ENCODE data around the gene SAPCD2.

The SAPCD2 gene

DNA sequence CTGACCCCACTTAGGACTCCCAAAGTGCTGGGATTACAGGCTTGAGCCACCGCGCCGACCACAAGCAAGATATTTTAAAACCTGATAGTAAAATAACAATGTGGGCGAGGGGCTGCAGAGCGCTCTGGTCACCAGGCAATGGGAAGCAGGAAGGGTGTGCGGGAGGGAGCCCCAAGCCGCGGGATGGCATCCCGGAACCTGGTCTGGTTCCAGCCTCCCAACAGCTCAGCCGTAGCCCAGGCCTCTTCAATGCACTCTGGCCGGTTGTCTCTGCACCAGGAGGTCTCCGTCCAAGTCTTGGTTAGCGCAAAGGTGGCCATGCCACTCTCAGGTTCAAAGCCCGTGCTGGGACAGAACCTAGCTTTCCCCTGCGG, 6.3 kb upstream of the SAPCD2 start:
- peak overlapping the region; percentile 63 for H3K4me3 ChIP-seq (ENCODE audit: low read length)
- no peaks in the 10 kb centered on the region for H3K27me3 ChIP-seq (ENCODE audit: control insufficient read depth, insufficient read depth, low read length)
- H3K4me2 ChIP-seq (ENCODE audit: low read length): peak overlapping the region; percentile 77
- H3K4me1 ChIP-seq (ENCODE audit: control insufficient read depth, insufficient read depth, low read length): peaks cover 11% of the 10 kb centered on the region
- peaks cover 25% of the 10 kb centered on the region for H3K36me3 ChIP-seq (ENCODE audit: insufficient read depth, low read length)
- H3K9me3 ChIP-seq (replicated peaks; ENCODE audit: low read length): no peaks in the 10 kb centered on the region
- peak overlapping the region; percentile 71 for H3K9ac ChIP-seq (ENCODE audit: low read depth, low read length)

- Histone ChIP-seq H3K4me3 (ENCODE audit: low read length) (no peak overlapping the region), H3K4me2 (ENCODE audit: low read length) (no peak overlapping the region), H3K9me3 (replicated peaks; ENCODE audit: low read length) (no peaks in the 10 kb centered on the region), H3K27me3 (ENCODE audit: control insufficient read depth, insufficient read depth, low read length) (no peaks in the 10 kb centered on the region), H3K9ac (ENCODE audit: low read depth, low read length) (no peak overlapping the region), H3K4me1 (ENCODE audit: control insufficient read depth, insufficient read depth, low read length) (peaks cover 19% of the 10 kb centered on the region), H3K36me3 (ENCODE audit: insufficient read depth, low read length) (peaks cover 17% of the 10 kb centered on the region)
Measured at GRCh38 chr9:137075275-137075775, 5.0 kb upstream of the SAPCD2 start.

- no peaks in the 10 kb centered on the region for H3K27me3 ChIP-seq (ENCODE audit: control insufficient read depth, insufficient read depth, low read length)
- no peak overlapping the region for H3K4me2 ChIP-seq (ENCODE audit: low read length)
- H3K36me3 ChIP-seq (ENCODE audit: insufficient read depth, low read length): peaks cover 11% of the 10 kb centered on the region
- no peak overlapping the region for H3K4me3 ChIP-seq (ENCODE audit: low read length)
- no peak overlapping the region for H3K9ac ChIP-seq (ENCODE audit: low read depth, low read length)
- peaks cover 19% of the 10 kb centered on the region for H3K4me1 ChIP-seq (ENCODE audit: control insufficient read depth, insufficient read depth, low read length)
- H3K9me3 ChIP-seq (replicated peaks; ENCODE audit: low read length): no peaks in the 10 kb centered on the region
Measured at GRCh38 chr9:137074657-137075274, 4.4 kb upstream of the SAPCD2 start.

GRCh38 chr9:137073992-137074399, 3.6 kb upstream of the SAPCD2 start:
- no peak overlapping the region for H3K4me2 ChIP-seq (ENCODE audit: low read length)
- H3K4me3 ChIP-seq (ENCODE audit: low read length): no peak overlapping the region
- peaks cover 26% of the 10 kb centered on the region for H3K4me1 ChIP-seq (ENCODE audit: control insufficient read depth, insufficient read depth, low read length)
- peaks cover 4% of the 10 kb centered on the region for H3K36me3 ChIP-seq (ENCODE audit: insufficient read depth, low read length)
- H3K9me3 ChIP-seq (replicated peaks; ENCODE audit: low read length): no peaks in the 10 kb centered on the region
- H3K27me3 ChIP-seq (ENCODE audit: control insufficient read depth, insufficient read depth, low read length): no peaks in the 10 kb centered on the region
- H3K9ac ChIP-seq (ENCODE audit: low read depth, low read length): no peak overlapping the region

DNA sequence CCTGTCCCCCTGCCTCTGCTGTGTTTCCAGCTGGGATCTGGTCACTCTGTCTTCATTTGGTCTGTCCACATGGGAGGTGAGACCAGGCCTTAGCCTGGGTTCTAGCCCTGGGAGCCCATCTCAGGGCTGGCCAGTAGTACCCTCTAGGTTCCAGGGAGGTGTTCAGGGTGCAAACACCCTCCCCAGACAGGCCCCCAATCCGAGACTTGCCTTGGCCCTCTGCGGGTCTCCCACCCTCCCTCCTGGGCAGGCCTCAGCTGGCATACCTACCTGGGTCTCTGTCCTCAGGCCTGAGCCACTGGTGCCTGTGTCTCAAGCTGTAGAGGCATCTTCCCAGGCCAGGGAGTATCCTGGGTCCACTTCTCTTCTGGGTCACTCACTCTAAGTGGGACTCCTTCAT, 925 bp upstream of the SAPCD2 start:
- Histone ChIP-seq H3K4me1 (ENCODE audit: control insufficient read depth, insufficient read depth, low read length) (peaks cover 15% of the 10 kb centered on the region), H3K4me3 (ENCODE audit: low read length) (peak overlapping the region; percentile 76), H3K9me3 (replicated peaks; ENCODE audit: low read length) (no peaks in the 10 kb centered on the region), H3K4me2 (ENCODE audit: low read length) (peak overlapping the region; percentile 91), H3K36me3 (ENCODE audit: insufficient read depth, low read length) (no peaks in the 10 kb centered on the region), H3K9ac (ENCODE audit: low read depth, low read length) (peak overlapping the region; percentile 71), H3K27me3 (ENCODE audit: control insufficient read depth, insufficient read depth, low read length) (no peaks in the 10 kb centered on the region)

DNA sequence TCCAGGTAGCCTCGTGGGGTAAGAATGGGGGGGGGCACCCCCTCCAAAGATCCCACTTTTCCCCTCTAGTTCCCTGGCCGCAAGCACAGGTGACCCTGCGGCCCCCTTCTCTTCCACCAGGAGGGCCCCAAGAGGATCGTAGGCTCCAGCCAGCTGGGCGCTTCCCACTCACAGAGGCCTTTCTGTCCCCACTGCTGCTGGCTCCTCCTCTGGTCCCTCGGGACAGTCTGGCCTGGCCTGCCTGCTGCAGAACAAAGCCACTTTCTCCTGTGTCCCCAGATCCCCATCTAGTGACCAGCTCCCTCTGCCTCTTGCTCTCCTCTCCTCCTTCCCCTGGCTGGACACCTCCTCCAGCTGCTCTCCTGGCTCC, 534 bp upstream of the SAPCD2 start:
- Histone ChIP-seq H3K9ac (ENCODE audit: low read depth, low read length) (peak overlapping the region; percentile 71), H3K27me3 (ENCODE audit: control insufficient read depth, insufficient read depth, low read length) (no peaks in the 10 kb centered on the region), H3K4me3 (ENCODE audit: low read length) (peak overlapping the region; percentile 76), H3K9me3 (replicated peaks; ENCODE audit: low read length) (no peaks in the 10 kb centered on the region), H3K36me3 (ENCODE audit: insufficient read depth, low read length) (no peaks in the 10 kb centered on the region), H3K4me1 (ENCODE audit: control insufficient read depth, insufficient read depth, low read length) (peaks cover 15% of the 10 kb centered on the region), H3K4me2 (ENCODE audit: low read length) (peak overlapping the region; percentile 91)

DNA sequence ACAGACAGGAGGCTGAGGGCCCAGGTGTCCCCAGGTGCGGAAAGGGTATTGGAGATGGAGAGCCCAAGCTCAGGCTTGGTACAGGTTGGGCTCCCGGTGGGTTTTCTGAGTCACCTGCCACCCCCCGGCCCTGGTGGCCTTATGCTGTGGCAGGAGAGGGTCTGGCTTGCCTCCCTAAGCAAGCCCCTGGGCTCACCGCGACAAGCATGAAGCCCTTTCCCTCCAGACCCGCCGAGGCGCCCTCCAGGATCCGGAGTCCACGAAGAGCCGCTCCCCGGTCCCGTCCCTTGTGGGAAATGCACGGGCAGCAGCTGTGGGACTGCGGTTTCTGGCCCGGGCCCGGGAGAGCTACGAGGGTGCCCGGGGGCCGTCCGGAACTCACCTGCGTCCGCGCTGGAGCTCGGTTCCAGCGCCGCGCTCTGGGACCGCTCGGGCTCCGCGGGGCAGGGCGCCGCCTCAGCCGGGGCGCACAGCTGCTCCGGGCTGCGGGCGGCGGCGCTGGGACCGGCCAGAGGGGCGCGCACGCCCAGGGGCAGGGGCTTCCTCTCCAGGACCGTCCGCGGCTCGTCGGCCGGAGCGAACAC, 757 bp downstream of the SAPCD2 start:
- H3K4me2 ChIP-seq (ENCODE audit: low read length): peak overlapping the region; percentile 91
- H3K4me3 ChIP-seq (ENCODE audit: low read length): peak overlapping the region; percentile 76
- H3K4me1 ChIP-seq (ENCODE audit: control insufficient read depth, insufficient read depth, low read length): peaks cover 15% of the 10 kb centered on the region
- no peaks in the 10 kb centered on the region for H3K27me3 ChIP-seq (ENCODE audit: control insufficient read depth, insufficient read depth, low read length)
- H3K9me3 ChIP-seq (replicated peaks; ENCODE audit: low read length): no peaks in the 10 kb centered on the region
- H3K9ac ChIP-seq (ENCODE audit: low read depth, low read length): peak overlapping the region; percentile 21
- no peaks in the 10 kb centered on the region for H3K36me3 ChIP-seq (ENCODE audit: insufficient read depth, low read length)

DNA sequence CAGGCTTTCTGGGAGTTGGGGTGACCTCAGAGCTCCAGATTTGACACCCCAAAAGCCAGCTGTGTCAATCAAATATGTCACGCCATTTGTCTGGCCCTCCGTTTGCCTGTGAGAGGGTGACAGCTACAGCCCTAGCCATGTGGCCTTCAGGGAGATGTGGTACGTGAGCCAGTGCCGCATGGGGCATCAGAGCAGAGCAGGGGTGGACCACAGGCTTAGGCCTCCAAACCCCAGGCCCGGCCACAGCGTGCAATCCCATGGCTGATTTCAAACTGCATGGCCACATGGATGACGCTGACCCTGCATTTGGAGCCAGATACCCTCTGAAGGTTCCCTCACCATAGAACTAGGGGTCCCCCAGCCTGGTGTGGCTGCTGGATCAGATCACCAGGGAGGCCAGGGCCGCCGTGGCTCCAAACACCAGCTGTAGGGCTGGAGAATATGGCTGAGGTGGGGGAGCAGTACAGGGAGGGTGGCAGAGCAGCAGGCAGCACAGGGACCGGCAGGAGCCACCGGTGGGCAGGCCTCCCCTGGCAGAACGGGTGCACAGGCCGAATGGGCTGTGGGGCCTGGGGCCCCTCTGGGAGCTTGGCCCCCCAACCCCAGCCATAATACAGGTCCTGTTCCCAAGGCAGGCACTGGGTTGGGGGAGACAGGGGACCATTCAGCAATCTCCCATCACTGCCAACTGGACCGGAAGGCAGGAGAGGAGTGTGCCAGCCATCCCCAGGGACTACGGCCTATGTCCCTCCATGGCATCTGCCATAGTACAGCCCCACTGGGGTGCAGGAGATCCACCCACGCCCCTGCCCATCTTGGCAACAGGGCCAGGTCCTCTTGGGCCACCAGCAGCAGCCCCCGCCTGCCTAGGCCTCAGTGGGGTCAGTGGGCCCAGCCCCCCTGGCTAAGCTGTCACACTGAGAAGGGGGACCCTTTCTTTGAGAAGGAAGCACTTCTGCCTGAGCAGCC, 1.5 kb downstream of the SAPCD2 start:
- Histone ChIP-seq H3K9ac (ENCODE audit: low read depth, low read length) (no peak overlapping the region), H3K4me3 (ENCODE audit: low read length) (peak overlapping the region; percentile 76), H3K4me1 (ENCODE audit: control insufficient read depth, insufficient read depth, low read length) (peaks cover 15% of the 10 kb centered on the region), H3K9me3 (replicated peaks; ENCODE audit: low read length) (no peaks in the 10 kb centered on the region), H3K27me3 (ENCODE audit: control insufficient read depth, insufficient read depth, low read length) (no peaks in the 10 kb centered on the region), H3K36me3 (ENCODE audit: insufficient read depth, low read length) (no peaks in the 10 kb centered on the region), H3K4me2 (ENCODE audit: low read length) (peak overlapping the region; percentile 91)

DNA sequence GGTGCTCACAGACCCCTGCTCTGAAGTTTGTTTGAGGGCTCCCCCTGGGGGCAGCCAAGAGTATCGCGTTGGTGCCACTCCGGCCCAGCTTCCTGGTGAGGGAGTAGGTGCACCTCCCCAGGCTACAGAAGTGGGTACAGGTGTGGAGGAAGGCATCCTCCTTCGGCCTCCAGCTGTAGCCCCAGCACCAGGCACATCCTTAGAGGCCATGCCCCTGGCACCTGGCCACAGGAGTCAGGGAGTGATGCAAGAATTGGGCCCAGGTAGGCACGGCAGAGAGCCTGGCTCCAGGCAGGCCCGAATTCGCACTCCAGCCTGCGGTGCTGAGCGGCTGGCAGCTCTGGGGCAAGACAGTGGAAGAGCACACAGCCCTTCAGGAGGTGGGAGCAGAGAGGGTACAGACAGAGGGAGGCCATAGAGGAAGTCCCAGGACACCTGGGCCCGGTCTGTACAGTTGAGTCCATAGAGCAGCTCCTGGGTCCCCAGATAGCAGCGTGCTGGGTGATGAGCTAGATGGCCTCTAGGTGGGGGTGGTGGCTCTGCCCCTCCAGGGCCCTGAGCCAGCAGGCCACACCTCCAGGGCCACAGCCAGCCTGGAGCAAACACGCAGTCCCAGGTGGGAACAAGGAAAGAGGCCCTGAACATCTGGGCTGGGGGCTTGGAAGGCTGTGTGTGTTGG, 2.4 kb downstream of the SAPCD2 start:
- Histone ChIP-seq H3K36me3 (ENCODE audit: insufficient read depth, low read length) (no peaks in the 10 kb centered on the region), H3K4me2 (ENCODE audit: low read length) (no peak overlapping the region), H3K27me3 (ENCODE audit: control insufficient read depth, insufficient read depth, low read length) (no peaks in the 10 kb centered on the region), H3K9ac (ENCODE audit: low read depth, low read length) (no peak overlapping the region), H3K4me3 (ENCODE audit: low read length) (no peak overlapping the region), H3K4me1 (ENCODE audit: control insufficient read depth, insufficient read depth, low read length) (peaks cover 15% of the 10 kb centered on the region), H3K9me3 (replicated peaks; ENCODE audit: low read length) (no peaks in the 10 kb centered on the region)

DNA sequence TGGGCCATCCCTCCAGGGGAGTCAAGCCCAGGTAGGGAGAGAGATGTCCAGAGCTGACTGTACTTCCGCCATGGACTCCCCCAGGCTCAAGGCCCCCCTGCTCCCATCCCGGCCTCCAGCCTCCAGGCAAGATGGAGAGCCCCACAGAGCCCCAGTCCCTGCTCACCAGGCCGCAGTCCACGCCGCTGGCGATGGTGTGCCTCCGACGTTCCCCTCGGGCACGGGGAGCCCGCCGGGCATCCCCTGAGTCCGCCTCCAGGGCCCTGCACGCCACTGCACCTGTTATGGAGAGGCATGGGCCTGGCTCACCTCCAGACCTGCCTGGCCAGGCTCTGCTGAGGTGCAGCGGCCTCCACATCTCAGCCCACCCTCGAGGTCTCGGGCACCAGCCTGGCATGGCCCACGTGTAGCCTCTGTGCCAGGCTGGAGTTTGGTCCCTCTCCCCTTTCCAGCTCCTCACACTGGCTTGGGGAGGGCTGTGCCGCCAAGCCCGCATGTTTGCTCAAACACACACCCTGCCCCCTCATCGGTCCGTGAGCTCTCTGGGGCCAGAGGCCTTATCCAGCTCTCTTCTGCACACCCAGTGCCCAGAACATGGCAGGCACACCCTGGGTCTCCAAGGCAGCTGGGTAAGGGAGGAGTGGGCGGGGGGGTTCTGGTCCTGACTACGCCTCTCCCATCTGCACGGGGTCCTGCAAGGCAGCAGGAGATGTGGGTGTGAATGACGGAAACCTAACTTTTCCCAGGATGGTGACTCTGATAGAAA, 4.1 kb downstream of the SAPCD2 start:
- no peaks in the 10 kb centered on the region for H3K36me3 ChIP-seq (ENCODE audit: insufficient read depth, low read length)
- no peaks in the 10 kb centered on the region for H3K27me3 ChIP-seq (ENCODE audit: control insufficient read depth, insufficient read depth, low read length)
- no peaks in the 10 kb centered on the region for H3K9me3 ChIP-seq (replicated peaks; ENCODE audit: low read length)
- no peak overlapping the region for H3K9ac ChIP-seq (ENCODE audit: low read depth, low read length)
- no peak overlapping the region for H3K4me2 ChIP-seq (ENCODE audit: low read length)
- H3K4me1 ChIP-seq (ENCODE audit: control insufficient read depth, insufficient read depth, low read length): peaks cover 14% of the 10 kb centered on the region
- H3K4me3 ChIP-seq (ENCODE audit: low read length): no peak overlapping the region

Data from skeletal muscle satellite cell (primary cell).